KMS-11 (cell line): Measurements from ENCODE around the gene UBR2.

ENCODE experiments used
- H2AFZ ChIP-seq: fragments of 200-600 bp; sonication (generic); 2 replicates; pipeline ENCODE4 v1.6.1; 2016; ENCODE audit warnings: antibody characterized with exemption, mixed run types, low read depth
- H3K27ac ChIP-seq: fragments of 200-600 bp; sonication (generic); 2 replicates; pipeline ENCODE4 v1.6.1; 2016; ENCODE audit warnings: mild to moderate bottlenecking, mixed run types
- H3K27me3 ChIP-seq: fragments of 200-600 bp; sonication (generic); 2 replicates; pipeline ENCODE4 v1.6.1; 2017; ENCODE audit warnings: mild to moderate bottlenecking, low read depth, mixed run types, moderate library complexity; ENCODE audit not compliant: insufficient read depth
- H3K36me3 ChIP-seq: fragments of 200-600 bp; sonication (generic); 2 replicates; pipeline ENCODE4 v1.6.1; 2017; ENCODE audit warnings: mild to moderate bottlenecking, mixed run types; ENCODE audit not compliant: insufficient read depth
- H3K4me1 ChIP-seq: fragments of 200-600 bp; sonication (generic); 2 replicates; pipeline ENCODE4 v1.6.1; 2016; ENCODE audit warnings: mild to moderate bottlenecking, low read depth, mixed run types; ENCODE audit not compliant: poor library complexity, severe bottlenecking
- H3K4me2 ChIP-seq: fragments of 200-600 bp; sonication (generic); 2 replicates; pipeline ENCODE4 v1.7.0; 2016; ENCODE audit warnings: mild to moderate bottlenecking, mixed run types
- H3K4me3 ChIP-seq: fragments of 200-600 bp; sonication (generic); IDR thresholded peaks from 2 replicates; pipeline ENCODE4 v1.6.1; 2017; ENCODE audit warnings: low read depth, low read length, mixed read lengths; ENCODE audit not compliant: insufficient read depth
- H3K79me2 ChIP-seq: fragments of 200-600 bp; sonication (generic); 2 replicates; pipeline ENCODE4 v1.6.1; 2016; ENCODE audit warnings: low read depth, mixed run types; ENCODE audit not compliant: insufficient read depth
- H3K9ac ChIP-seq: fragments of 200-600 bp; sonication (generic); 2 replicates; pipeline ENCODE4 v1.6.1; 2016; ENCODE audit warnings: mild to moderate bottlenecking, mixed run types
- H4K20me1 ChIP-seq: fragments of 200-600 bp; sonication (generic); 2 replicates; pipeline ENCODE4 v1.6.1; 2016; ENCODE audit warnings: mild to moderate bottlenecking, mixed run types; ENCODE audit not compliant: insufficient read depth
- TF ChIP-seq, protein P1 (sequence below): fragments of 200-600 bp; sonication (generic); conservative IDR thresholded peaks from 2 replicates; pipeline ENCODE4 v1.6.1; 2017; ENCODE audit warnings: low read depth, mild to moderate bottlenecking, antibody characterized with exemption, low read length, moderate library complexity, mixed read lengths

The UBR2 gene

DNA sequence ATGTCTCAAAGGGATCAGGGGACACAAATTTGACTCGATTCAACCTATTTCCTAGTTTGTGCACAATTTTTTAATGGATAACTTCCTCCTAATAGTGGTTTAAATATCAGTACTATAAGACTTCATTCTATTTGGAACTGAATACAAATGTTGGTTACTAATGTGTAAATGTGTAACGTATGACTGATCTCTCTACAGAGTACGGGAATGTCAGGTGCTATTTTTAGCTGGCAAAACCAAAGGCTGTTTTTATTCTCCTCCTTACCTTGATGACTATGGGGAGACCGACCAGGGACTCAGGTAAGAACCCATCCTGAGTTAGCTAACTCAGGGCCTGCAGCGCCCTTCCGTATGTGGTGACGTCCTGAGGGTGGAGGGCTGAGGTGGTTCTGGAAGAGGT, 125.5 kb downstream of the UBR2 start:
- no peak overlapping the region for H3K4me3 ChIP-seq
- H3K27me3 ChIP-seq, result no peaks in the 10 kb centered on the region
- H3K4me1 ChIP-seq, result no peaks in the 10 kb centered on the region
- no peaks in the 10 kb centered on the region; the same call in 1 of the 2 replicates for H3K36me3 ChIP-seq
- no peak overlapping the region for H3K27ac ChIP-seq
- TF ChIP-seq, protein P1, sequence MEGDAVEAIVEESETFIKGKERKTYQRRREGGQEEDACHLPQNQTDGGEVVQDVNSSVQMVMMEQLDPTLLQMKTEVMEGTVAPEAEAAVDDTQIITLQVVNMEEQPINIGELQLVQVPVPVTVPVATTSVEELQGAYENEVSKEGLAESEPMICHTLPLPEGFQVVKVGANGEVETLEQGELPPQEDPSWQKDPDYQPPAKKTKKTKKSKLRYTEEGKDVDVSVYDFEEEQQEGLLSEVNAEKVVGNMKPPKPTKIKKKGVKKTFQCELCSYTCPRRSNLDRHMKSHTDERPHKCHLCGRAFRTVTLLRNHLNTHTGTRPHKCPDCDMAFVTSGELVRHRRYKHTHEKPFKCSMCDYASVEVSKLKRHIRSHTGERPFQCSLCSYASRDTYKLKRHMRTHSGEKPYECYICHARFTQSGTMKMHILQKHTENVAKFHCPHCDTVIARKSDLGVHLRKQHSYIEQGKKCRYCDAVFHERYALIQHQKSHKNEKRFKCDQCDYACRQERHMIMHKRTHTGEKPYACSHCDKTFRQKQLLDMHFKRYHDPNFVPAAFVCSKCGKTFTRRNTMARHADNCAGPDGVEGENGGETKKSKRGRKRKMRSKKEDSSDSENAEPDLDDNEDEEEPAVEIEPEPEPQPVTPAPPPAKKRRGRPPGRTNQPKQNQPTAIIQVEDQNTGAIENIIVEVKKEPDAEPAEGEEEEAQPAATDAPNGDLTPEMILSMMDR, result no peak
- no peaks in the 10 kb centered on the region for H3K79me2 ChIP-seq
- no peak overlapping the region for H3K4me2 ChIP-seq
- no peak overlapping the region for H2AFZ ChIP-seq
- H4K20me1 ChIP-seq, result no peaks in the 10 kb centered on the region
- H3K9ac ChIP-seq, result no peak overlapping the region

DNA sequence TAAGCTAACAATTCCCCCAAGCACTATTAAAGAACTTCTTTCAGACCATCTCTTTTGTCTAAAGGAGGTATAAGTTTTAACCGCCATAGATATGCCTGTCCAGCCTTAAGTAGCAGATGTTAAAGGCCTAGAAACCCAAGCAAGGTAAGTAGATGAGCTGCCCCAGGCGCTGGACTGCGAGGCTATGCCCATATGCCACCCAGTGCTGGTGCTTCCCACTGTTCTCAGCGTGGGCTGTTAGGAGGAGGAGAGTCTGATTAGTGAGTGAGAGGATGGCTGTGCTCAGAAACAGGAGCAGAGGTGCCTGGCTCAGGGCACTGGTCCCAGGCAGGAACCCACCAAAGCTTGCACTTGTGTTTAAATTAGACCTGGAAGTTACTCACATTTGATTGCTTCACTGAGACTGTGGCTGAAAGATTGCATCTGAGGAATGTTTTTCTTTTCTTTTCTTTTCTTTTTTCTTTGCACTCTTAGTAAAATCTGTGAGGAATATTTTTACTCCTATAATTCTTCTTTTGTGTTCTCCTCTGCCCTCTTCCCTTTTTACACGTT, 126.4 kb downstream of the UBR2 start:
- Histone ChIP-seq H4K20me1 (no peaks in the 10 kb centered on the region), H2AFZ (no peak overlapping the region), H3K27ac (no peak overlapping the region), H3K9ac (no peak overlapping the region), H3K36me3 (no peaks in the 10 kb centered on the region; the same call in 1 of the 2 replicates), H3K4me1 (no peaks in the 10 kb centered on the region), H3K27me3 (no peaks in the 10 kb centered on the region), H3K79me2 (no peaks in the 10 kb centered on the region), H3K4me3 (no peak overlapping the region), H3K4me2 (no peak overlapping the region)
- TF ChIP-seq, protein P1, result no peak

DNA sequence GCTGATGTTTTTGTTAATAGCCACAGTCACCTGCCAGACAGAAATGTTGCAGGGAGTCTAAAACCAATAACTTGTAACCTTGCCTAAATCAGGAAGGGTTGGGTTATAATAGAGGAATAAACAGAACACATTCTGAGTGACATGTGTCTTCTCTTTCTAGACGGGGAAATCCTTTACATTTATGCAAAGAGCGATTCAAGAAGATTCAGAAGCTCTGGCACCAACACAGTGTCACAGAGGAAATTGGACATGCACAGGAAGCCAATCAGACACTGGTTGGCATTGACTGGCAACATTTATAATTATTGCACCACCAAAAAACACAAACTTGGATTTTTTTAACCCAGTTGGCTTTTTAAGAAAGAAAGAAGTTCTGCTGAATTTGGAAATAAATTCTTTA, 127.0 kb downstream of the UBR2 start:
- Histone ChIP-seq H3K4me3 (no peak overlapping the region), H2AFZ (no peak overlapping the region), H4K20me1 (no peaks in the 10 kb centered on the region), H3K4me1 (no peaks in the 10 kb centered on the region), H3K36me3 (no peaks in the 10 kb centered on the region; the same call in 1 of the 2 replicates), H3K27ac (no peak overlapping the region), H3K4me2 (no peak overlapping the region), H3K27me3 (no peaks in the 10 kb centered on the region), H3K79me2 (no peaks in the 10 kb centered on the region), H3K9ac (no peak overlapping the region)
- TF ChIP-seq, protein P1, result no peak

DNA sequence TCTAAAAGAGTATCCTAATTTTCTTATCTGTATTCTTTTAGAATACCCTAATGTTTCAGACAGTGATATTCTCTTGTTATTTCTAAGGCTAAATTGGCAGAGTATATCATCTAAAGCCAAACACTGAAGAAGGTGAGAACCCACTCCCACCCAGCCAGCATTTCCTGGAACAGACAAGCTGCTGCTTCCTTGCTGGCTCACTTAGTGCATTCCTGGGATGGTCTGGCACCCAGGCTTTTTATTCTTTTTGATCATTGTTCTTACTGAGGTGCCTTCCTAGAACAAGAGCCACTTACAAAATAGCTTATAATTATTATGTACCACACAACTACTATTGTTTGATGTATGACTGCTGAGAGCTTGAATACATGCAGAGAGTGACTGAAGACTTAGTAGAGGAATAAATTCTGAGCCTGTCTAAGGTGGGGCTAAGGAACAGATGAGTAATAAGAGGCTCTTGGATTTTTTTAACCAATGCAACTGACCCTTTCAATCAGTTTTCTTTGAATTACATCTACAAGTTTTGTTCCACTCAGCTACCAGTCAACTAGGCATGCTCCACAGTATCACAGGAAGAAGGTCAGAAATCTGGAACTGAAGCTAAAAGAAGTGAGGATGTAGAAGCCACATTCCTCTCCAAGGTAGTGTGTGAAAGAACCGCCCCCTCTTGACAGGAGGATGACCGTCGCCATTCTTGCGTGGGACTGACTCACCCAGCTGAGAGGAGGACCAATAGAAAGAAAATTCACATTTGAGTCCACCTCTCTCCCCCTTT, 128.5 kb downstream of the UBR2 start:
- H3K4me1 ChIP-seq, result no peaks in the 10 kb centered on the region
- no peaks in the 10 kb centered on the region for H4K20me1 ChIP-seq
- no peaks in the 10 kb centered on the region for H3K27me3 ChIP-seq
- no peak overlapping the region for H3K27ac ChIP-seq
- no peak overlapping the region for H3K4me2 ChIP-seq
- no peak overlapping the region for H3K9ac ChIP-seq
- H3K4me3 ChIP-seq, result no peak overlapping the region
- TF ChIP-seq, protein P1, result no peak
- H3K36me3 ChIP-seq, result no peaks in the 10 kb centered on the region; the same call in 1 of the 2 replicates
- no peaks in the 10 kb centered on the region for H3K79me2 ChIP-seq
- H2AFZ ChIP-seq, result no peak overlapping the region
